Measurements from ENCODE around the gene PACRG. TPM values are rescaled to one million over a fixed set of nuclear protein-coding genes. Genes with fewer than 3 reads are reported as not detected.

PACRG gene
- total and polyA plus RNA-seq, 10 of the 15 experiments (the other 5 are each of a cell fraction or from before 2014, with no cell fraction given), result not detected

- TF ChIP-seq ASH2L (IDR thresholded peaks at IDR 0.05; ENCODE audit: borderline replicate concordance, low read depth), result no peak
- no peak for TF ChIP-seq MXI1 (IDR thresholded peaks at IDR 0.05; ENCODE audit: low read depth, low read length)
Measured at GRCh38 chr6:163324688-163325389, 597.1 kb downstream of the PACRG start (continued).

- no peak overlapping the region for H3K9ac ChIP-seq (ENCODE audit: control insufficient read depth, insufficient read depth, low read length)
- ATAC-seq (no peak), DNase-seq (ENCODE audit: low read depth, low spot score) (no peak), FAIRE-seq (no peak)
- no peak overlapping the region for H2AFZ ChIP-seq (ENCODE audit: control insufficient read depth, low read depth, low read length)
- 57% methylated on average over 4 of the region's 4 CpGs for WGBS (ENCODE audit: insufficient coverage, insufficient replicate concordance, low lambda C conversion rate, missing lambda C conversion rate)
- no peak overlapping the region for H3K4me2 ChIP-seq (ENCODE audit: control insufficient read depth, insufficient read depth)
- no peak overlapping the region for H3K27ac ChIP-seq (ENCODE audit: control insufficient read depth, insufficient read depth)
- CTCF ChIA-PET, result no interaction called here
- POLR2A ChIA-PET, result no interaction called here
- intact Hi-C loops (cut with micrococcal nuclease; ENCODE audit: unreplicated experiment), result no loop called here
- H3K79me2 ChIP-seq (ENCODE audit: control insufficient read depth, insufficient read depth, low read length), result no peaks in the 10 kb centered on the region
- RAD21 ChIA-PET (ENCODE audit: unreplicated experiment), result no interaction called here
- no peak overlapping the region for H3K4me3 ChIP-seq
- H3K9me3 ChIP-seq (replicated peaks; ENCODE audit: control insufficient read depth, insufficient read depth, low read length), result no peaks in the 10 kb centered on the region; the same call in 2 of the 3 replicates
- H3K36me3 ChIP-seq (ENCODE audit: control insufficient read depth in 2 of 2, insufficient read depth in 2 of 2, low read length in 1 of 2), result no peaks in the 10 kb centered on the region
- no peaks in the 10 kb centered on the region for H4K20me1 ChIP-seq (ENCODE audit: control insufficient read depth, insufficient read depth)
- SMC1A ChIA-PET (ENCODE audit: uncharacterized antibody, unreplicated experiment), result no interaction called here
- H3K4me1 ChIP-seq (ENCODE audit: control insufficient read depth, insufficient read depth, low read length), result no peaks in the 10 kb centered on the region
- no peaks in the 10 kb centered on the region for H3K27me3 ChIP-seq (replicated peaks in 1 of 2; ENCODE audit: control insufficient read depth in 2 of 2, insufficient read depth in 2 of 2, low read length in 1 of 2)
- in situ Hi-C loops (cut with MboI), result no loop called here
- TF ChIP-seq NR2F1 (conservative IDR thresholded peaks at IDR 0.05), result no peak
- no peak for TF ChIP-seq NFYA (IDR thresholded peaks at IDR 0.05; ENCODE audit: borderline replicate concordance, low read depth, low read length)
- TF ChIP-seq ZNF274 (IDR thresholded peaks at IDR 0.05; ENCODE audit: insufficient read depth, insufficient read length), result no peak
- TF ChIP-seq CEBPZ (IDR thresholded peaks at IDR 0.05; ENCODE audit: low read depth, low read length), result no peak
- no peak for TF ChIP-seq ZNF687 (IDR thresholded peaks at IDR 0.05)
- TF ChIP-seq PAX5 (IDR thresholded peaks at IDR 0.05; ENCODE audit: borderline replicate concordance, low read depth, low read length), result no peak
- no peak for TF ChIP-seq MYB (IDR thresholded peaks at IDR 0.05; ENCODE audit: borderline replicate concordance, low read depth, low read length)
- no peak for TF ChIP-seq SREBF2 (IDR thresholded peaks at IDR 0.05; ENCODE audit: low read length)
- TF ChIP-seq DPF2 (IDR thresholded peaks at IDR 0.05), result no peak
- BruUV-seq (replicated peaks), result no TSS peak
Measured at GRCh38 chr6:163325390-163325784, 597.6 kb downstream of the PACRG start.
